GM12875 (cell line): ENCODE data around the gene SEC14L3.
"Not testable (repeated sequence)": the region's sequence is repeated elsewhere in the genome, so short reads cannot be mapped to it uniquely, and the experiment has no call there.

Source experiments
- H3K4me3 ChIP-seq: one replicate; pipeline ENCODE4 v1.5.1; 2011; ENCODE audit warnings: low read depth, low read length, control low read depth
- TF ChIP-seq, protein P1 (sequence below): IDR thresholded peaks from 2 replicates; pipeline ENCODE4 v1.5.1; 2011; ENCODE audit warnings: low read depth, mild to moderate bottlenecking, control low read depth, inconsistent platforms, low read length, moderate library complexity, borderline replicate concordance; ENCODE audit not compliant: insufficient read depth

SEC14L3 gene

DNA sequence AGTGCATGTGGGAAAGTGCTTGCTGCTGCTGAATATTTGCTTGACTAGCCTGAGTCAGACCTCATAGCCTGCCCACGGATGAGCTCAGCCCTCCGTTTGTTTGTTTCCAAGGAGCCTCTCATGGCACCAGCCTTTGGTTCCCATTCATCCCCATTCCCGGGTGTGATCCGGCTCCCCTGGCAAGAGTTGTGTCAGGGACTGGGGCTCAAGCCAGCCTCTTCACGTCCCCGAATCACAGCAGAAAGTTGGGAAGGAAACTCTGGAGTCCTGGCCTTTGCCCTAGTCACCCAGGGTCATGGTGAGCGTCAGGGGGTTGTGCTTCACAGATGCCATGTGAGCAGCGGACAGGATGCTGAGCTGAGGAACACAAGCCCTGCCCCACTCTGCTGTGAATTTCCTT is 13.8 kb downstream of the SEC14L3 start:
- TF ChIP-seq, protein P1, sequence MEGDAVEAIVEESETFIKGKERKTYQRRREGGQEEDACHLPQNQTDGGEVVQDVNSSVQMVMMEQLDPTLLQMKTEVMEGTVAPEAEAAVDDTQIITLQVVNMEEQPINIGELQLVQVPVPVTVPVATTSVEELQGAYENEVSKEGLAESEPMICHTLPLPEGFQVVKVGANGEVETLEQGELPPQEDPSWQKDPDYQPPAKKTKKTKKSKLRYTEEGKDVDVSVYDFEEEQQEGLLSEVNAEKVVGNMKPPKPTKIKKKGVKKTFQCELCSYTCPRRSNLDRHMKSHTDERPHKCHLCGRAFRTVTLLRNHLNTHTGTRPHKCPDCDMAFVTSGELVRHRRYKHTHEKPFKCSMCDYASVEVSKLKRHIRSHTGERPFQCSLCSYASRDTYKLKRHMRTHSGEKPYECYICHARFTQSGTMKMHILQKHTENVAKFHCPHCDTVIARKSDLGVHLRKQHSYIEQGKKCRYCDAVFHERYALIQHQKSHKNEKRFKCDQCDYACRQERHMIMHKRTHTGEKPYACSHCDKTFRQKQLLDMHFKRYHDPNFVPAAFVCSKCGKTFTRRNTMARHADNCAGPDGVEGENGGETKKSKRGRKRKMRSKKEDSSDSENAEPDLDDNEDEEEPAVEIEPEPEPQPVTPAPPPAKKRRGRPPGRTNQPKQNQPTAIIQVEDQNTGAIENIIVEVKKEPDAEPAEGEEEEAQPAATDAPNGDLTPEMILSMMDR: no peak
- H3K4me3 ChIP-seq: no peak overlapping the region

DNA sequence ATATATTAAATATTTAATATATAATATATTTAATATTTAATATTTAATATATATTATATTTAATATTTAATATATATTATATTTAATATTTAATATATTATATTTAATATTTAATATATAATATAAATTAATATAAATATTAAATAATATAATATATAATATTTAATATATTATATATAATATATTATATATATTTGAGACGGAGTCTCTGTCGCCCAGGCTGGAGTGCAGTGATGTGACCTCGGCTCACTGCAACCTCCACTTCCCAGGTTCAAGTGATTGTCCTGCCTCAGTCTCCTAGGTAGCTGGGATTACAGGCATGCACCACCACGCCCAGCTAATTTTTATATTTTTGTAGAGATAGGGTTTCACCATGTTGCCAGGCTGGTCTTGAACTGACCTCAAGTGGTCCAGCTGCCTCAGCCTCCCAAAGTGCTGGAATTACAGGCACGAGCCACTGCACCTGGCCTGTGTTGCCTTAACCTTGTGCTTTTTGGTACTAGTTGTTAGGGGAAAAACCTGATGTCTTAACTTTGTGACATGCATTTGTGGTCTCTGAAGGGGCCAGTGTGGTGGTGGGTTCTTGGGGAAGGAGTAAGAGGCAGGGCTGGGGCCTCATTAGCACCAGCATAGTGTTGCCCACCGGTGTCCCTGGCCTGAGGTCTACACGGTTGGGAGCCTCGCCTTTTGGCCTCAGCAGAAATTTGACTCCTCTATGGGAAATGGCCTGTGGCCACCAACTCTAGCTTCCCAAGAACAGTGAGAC is 16.6 kb downstream of the SEC14L3 start:
- TF ChIP-seq, protein P1: no peak
- H3K4me3 ChIP-seq: no peak overlapping the region

DNA sequence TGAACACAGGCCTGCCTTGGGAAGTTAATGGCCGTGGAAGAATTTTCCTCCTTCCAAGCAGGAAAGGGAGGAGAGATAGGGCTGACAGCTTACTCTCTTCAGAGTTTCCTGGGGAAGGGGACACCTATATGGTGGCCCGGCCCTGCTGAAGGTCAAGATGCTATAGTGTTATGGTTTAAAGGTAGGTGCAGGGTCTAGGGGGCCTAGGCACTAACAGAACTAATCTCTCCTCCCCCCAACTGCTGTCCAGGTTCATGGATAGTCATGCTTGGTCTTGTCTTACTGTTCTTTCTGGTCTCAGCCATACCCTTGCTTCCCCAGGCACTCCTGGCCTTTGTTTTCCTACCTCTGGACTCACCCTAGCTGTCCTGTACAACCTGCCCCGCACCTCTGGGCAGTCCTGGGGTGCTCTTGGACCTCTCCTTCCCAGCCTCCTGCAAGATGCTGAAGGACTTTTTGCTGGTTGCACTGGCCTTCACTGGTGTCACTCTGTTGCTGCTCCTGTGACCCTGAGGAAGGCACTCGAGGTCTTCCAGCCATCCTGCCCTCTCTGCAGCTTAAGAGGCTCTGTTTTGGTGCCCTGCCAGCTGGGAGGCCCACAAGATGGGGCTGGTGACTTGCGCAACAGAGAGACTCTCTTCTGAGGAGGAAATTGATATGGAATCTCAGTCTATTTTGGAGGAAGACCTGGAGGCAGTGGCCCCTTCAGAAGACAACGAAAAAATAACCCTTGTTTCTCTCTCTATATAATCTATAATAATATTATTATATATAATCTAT is 17.9 kb downstream of the SEC14L3 start:
- H3K4me3 ChIP-seq: no peak overlapping the region
- TF ChIP-seq, protein P1: no peak

- H3K4me3 ChIP-seq: no peak overlapping the region
- TF ChIP-seq, protein P1: no peak
Observed at GRCh38 chr22:30452861-30453260, 19.0 kb downstream of the SEC14L3 start.

DNA sequence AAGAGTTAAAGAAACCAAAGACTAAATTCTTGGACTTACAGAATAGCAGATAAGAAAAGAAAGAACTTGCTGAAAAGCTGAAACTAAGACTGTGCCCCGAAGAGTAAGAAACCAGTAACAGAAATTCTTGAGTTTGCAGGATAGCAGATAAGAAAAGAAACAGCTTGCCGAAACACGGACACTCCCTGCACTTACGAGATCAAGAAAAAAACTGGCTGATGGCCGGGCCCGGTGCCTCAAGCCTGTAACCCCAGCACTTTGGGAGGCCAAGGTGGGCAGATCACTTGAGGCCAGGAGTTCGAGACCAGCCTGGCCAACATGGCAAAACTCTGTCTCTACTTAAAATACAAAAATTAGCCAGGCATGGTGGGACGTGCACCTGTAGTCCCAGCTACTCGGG is 20.3 kb downstream of the SEC14L3 start:
- H3K4me3 ChIP-seq: not testable (repeated sequence)

- H3K4me3 ChIP-seq: no peak overlapping the region
- TF ChIP-seq, protein P1: no peak
Observed at GRCh38 chr22:30447656-30448055, 24.2 kb downstream of the SEC14L3 start.

GRCh38 chr22:30445438-30446145 is 26.2 kb downstream of the SEC14L3 start:
- TF ChIP-seq, protein P1: no peak
- no peak overlapping the region for H3K4me3 ChIP-seq
